Suprapubic skin (tissue), 4 donors: ENCODE data around the gene UBE2L3. TPM values are rescaled to one million over a fixed set of nuclear protein-coding genes. Genes with fewer than 3 reads are reported as not detected.

Experiments used
- DNase-seq, 2 donors: peaks; one replicate each; pipeline ENCODE4 v3.0.0-alpha.2; 2019; ENCODE audit warnings: low spot score in 2 of 2
- H3K27ac ChIP-seq: fragments of 200-600 bp; sonication (generic); one replicate; pipeline ENCODE4 v1.5.1; 2019
- H3K27me3 ChIP-seq: fragments of 200-600 bp; sonication (generic); one replicate; pipeline ENCODE4 v1.5.1; 2019
- H3K36me3 ChIP-seq: fragments of 200-600 bp; sonication (generic); one replicate; pipeline ENCODE4 v1.5.1; 2019
- H3K4me1 ChIP-seq: fragments of 200-600 bp; sonication (generic); one replicate; pipeline ENCODE4 v1.5.1; 2019
- H3K4me3 ChIP-seq: fragments of 200-600 bp; sonication (generic); one replicate; pipeline ENCODE4 v1.5.1; 2019; ENCODE audit warnings: mild to moderate bottlenecking
- H3K9me3 ChIP-seq: fragments of 200-600 bp; sonication (generic); one replicate; pipeline ENCODE4 v1.5.1; 2019
- CTCF ChIP-seq, 2 donors: fragments of 200-600 bp in 1 of 2; fragments of 450-650 bp in 1 of 2; sonication (generic) in 1 of 2; IDR thresholded peaks; one replicate each; pipeline ENCODE4 v1.5.1; 2016 to 2019; ENCODE audit warnings: antibody characterized with exemption in 2 of 2, mild to moderate bottlenecking in 1 of 2, moderate library complexity in 1 of 2
- EP300 ChIP-seq: sonication (generic); formaldehyde crosslinking; IDR thresholded peaks from one replicate; pipeline ENCODE4 v1.6.1; 2017; ENCODE audit warnings: antibody characterized with exemption
- POLR2A ChIP-seq, 2 donors: fragments of 450-650 bp; IDR thresholded peaks; one replicate each; pipeline ENCODE4 v1.6.1; 2017; ENCODE audit warnings: antibody characterized with exemption in 2 of 2, mild to moderate bottlenecking in 2 of 2, moderate library complexity in 2 of 2
- POLR2AphosphoS5 ChIP-seq, 3 donors: sonication (generic); formaldehyde crosslinking; IDR thresholded peaks; one replicate each; pipeline ENCODE4 v1.6.1; 2017; ENCODE audit warnings: antibody characterized with exemption in 3 of 3
- WGBS: methylation state at CpG from one replicate; pipeline ENCODE4 v1.1.5; 2018; 5-methylcytosine and 5-hydroxymethylcytosine counted together
- total RNA-seq, 4 donors: library from RNA; depleted of rRNA; stranded (reverse); fragments of >200 nt; gene quantifications; one replicate each; pipeline ENCODE4 v1.1.0, GENCODE V29; 2016

The UBE2L3 gene
- total RNA-seq, 4 donors from 2014 or later, result 28.6 to 52.2 (median 48.1) TPM

- no peaks in the 10 kb centered on the region for H3K36me3 ChIP-seq
- no peak for DNase-seq
- peaks cover 35% of the 10 kb centered on the region for H3K4me1 ChIP-seq
- H3K27me3 ChIP-seq, result peaks cover 7% of the 10 kb centered on the region
- TF ChIP-seq POLR2A (IDR thresholded peaks at IDR 0.05) (no peak), CTCF (IDR thresholded peaks at IDR 0.05) (no peak), EP300 (no peak), POLR2AphosphoS5 (IDR thresholded peaks at IDR 0.05) (no peak)
- H3K4me3 ChIP-seq, result peak overlapping the region; percentile 57
- no peaks in the 10 kb centered on the region for H3K9me3 ChIP-seq
- 33% methylated on average over 15 of the region's 40 CpGs for WGBS
- H3K27ac ChIP-seq, result no peak overlapping the region
Measured at GRCh38 chr22:21652547-21653545, 85.3 kb downstream of the UBE2L3 start.

- Histone ChIP-seq H3K4me3 (peak overlapping the region; percentile 58), H3K27ac (no peak overlapping the region), H3K27me3 (peaks cover 7% of the 10 kb centered on the region), H3K36me3 (no peaks in the 10 kb centered on the region), H3K9me3 (no peaks in the 10 kb centered on the region), H3K4me1 (peaks cover 27% of the 10 kb centered on the region)
- DNase-seq, result no peak
- no peak for TF ChIP-seq CTCF (IDR thresholded peaks at IDR 0.05)
- WGBS, result 29% methylated on average over 17 of the region's 17 CpGs
Measured at GRCh38 chr22:21657020-21657359, 89.5 kb downstream of the UBE2L3 start.

- H3K4me1 ChIP-seq, result peaks cover 22% of the 10 kb centered on the region
- H3K27me3 ChIP-seq, result peaks cover 7% of the 10 kb centered on the region
- H3K4me3 ChIP-seq, result peak overlapping the region; percentile 58
- no peaks in the 10 kb centered on the region for H3K9me3 ChIP-seq
- TF ChIP-seq POLR2AphosphoS5 (IDR thresholded peaks at IDR 0.05) (no peak), POLR2A (IDR thresholded peaks at IDR 0.05) (no peak), CTCF (IDR thresholded peaks at IDR 0.05) (peak in 1 of 2 donors; percentile 6), EP300 (no peak)
- no peaks in the 10 kb centered on the region for H3K36me3 ChIP-seq
- DNase-seq, result no peak
- WGBS, result 3% methylated on average over 28 of the region's 79 CpGs
- no peak overlapping the region for H3K27ac ChIP-seq
Measured at GRCh38 chr22:21657360-21658032, 90.0 kb downstream of the UBE2L3 start.

- DNase-seq, result no peak
- no peak overlapping the region for H3K4me3 ChIP-seq
- TF ChIP-seq EP300, result no peak
- no peak for TF ChIP-seq POLR2AphosphoS5 (IDR thresholded peaks at IDR 0.05)
- no peak for TF ChIP-seq POLR2A (IDR thresholded peaks at IDR 0.05)
- no peak for TF ChIP-seq CTCF (IDR thresholded peaks at IDR 0.05)
- no peaks in the 10 kb centered on the region for H3K36me3 ChIP-seq
- H3K9me3 ChIP-seq, result no peaks in the 10 kb centered on the region
- WGBS, result 90% methylated on average over 3 of the region's 7 CpGs
- H3K27me3 ChIP-seq, result peaks cover 7% of the 10 kb centered on the region
- H3K27ac ChIP-seq, result no peak overlapping the region
- H3K4me1 ChIP-seq, result peaks cover 19% of the 10 kb centered on the region
Measured at GRCh38 chr22:21659864-21660525, 92.5 kb downstream of the UBE2L3 start.

GRCh38 chr22:21660904-21661303, 93.4 kb downstream of the UBE2L3 start:
- H3K27me3 ChIP-seq, result peaks cover 7% of the 10 kb centered on the region
- H3K4me1 ChIP-seq, result peaks cover 22% of the 10 kb centered on the region
- DNase-seq, result no peak
- H3K27ac ChIP-seq, result no peak overlapping the region
- H3K4me3 ChIP-seq, result no peak overlapping the region
- 87% methylated on average over 7 of the region's 7 CpGs for WGBS
- H3K9me3 ChIP-seq, result no peaks in the 10 kb centered on the region
- TF ChIP-seq POLR2AphosphoS5 (IDR thresholded peaks at IDR 0.05) (no peak), EP300 (no peak), CTCF (IDR thresholded peaks at IDR 0.05) (no peak), POLR2A (IDR thresholded peaks at IDR 0.05) (no peak)
- no peaks in the 10 kb centered on the region for H3K36me3 ChIP-seq
